ENCODE data around the gene EFNA3.

The EFNA3 gene

DNA sequence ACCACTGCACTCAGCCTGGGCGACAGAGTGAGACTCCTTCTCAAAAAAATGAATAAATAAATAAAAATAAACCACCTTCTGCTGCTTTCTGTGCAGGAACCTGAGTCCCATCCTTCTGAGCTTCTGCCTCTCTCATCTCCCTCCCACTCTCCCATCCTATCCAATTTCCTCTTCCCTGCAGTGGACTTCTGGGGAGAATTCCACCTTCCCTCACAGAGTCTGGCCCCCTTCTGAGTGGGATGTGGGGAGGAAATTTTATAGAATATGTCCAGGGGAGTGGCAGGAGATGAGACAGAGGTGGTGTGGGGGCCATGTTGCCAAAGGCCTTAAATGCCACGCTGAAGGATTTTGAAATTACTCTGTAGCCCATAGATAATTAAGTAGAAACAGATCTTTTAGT lies 43.7 kb downstream of the EFNA3 start:
- H3K36me3 ChIP-seq (ENCODE audit: low read length): no peaks in the 10 kb centered on the region
- no peaks in the 10 kb centered on the region for H3K9me3 ChIP-seq (ENCODE audit: insufficient read depth, low read length)
- H2AFZ ChIP-seq (ENCODE audit: low read depth, low read length, severe bottlenecking): no peak overlapping the region
- TF ChIP-seq EZH2phosphoT487 (conservative IDR thresholded peaks at IDR 0.05; ENCODE audit: low read length) (no peak), CTCF (IDR thresholded peaks at IDR 0.05; ENCODE audit: insufficient read depth, low read length, poor library complexity, severe bottlenecking) (no peak)
- H3K9me2 ChIP-seq (replicated peaks; ENCODE audit: insufficient read depth, low read length): no peaks in the 10 kb centered on the region
- H4K20me1 ChIP-seq (ENCODE audit: low read depth, low read length): no peaks in the 10 kb centered on the region
- H3F3A ChIP-seq (ENCODE audit: insufficient read depth): no peaks in the 10 kb centered on the region
- no peak overlapping the region for H3K9ac ChIP-seq (ENCODE audit: low read length)
- H3K27ac ChIP-seq (ENCODE audit: low read depth, low read length): no peak overlapping the region
- H3K27me3 ChIP-seq (ENCODE audit: low read length): no peaks in the 10 kb centered on the region
- no peak overlapping the region for H3K4me3 ChIP-seq (ENCODE audit: insufficient read depth, low read length, poor library complexity, severe bottlenecking)
- no peak overlapping the region for H3K4me2 ChIP-seq (ENCODE audit: low read depth, low read length, poor library complexity, severe bottlenecking)
- H3K79me2 ChIP-seq (ENCODE audit: insufficient read depth, low read length): no peaks in the 10 kb centered on the region

DNA sequence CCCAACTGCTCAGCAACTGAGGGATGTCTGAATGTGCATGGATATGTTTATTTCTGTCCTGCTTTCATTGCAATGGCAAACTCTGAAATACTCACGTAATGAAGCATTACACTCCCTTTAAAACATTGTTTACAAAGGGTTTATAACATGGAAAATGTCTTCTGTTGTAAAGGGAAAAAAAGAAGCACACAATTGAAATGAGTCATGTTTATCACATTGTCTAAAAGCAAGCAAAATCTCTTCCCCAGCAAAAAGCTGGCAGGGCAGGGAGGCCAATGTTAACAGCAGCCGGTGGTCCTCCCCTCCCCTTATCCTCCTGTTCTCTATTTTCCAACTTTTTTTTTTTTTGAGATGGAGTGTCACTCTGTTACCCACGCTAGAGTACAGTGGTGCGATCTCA lies 45.2 kb downstream of the EFNA3 start:
- TF ChIP-seq EZH2phosphoT487 (conservative IDR thresholded peaks at IDR 0.05; ENCODE audit: low read length) (no peak), CTCF (IDR thresholded peaks at IDR 0.05; ENCODE audit: insufficient read depth, low read length, poor library complexity, severe bottlenecking) (no peak)
- Histone ChIP-seq H3K79me2 (ENCODE audit: insufficient read depth, low read length) (no peaks in the 10 kb centered on the region), H3K27ac (ENCODE audit: low read depth, low read length) (no peak overlapping the region), H3F3A (ENCODE audit: insufficient read depth) (no peaks in the 10 kb centered on the region), H2AFZ (ENCODE audit: low read depth, low read length, severe bottlenecking) (no peak overlapping the region), H3K36me3 (ENCODE audit: low read length) (no peaks in the 10 kb centered on the region), H4K20me1 (ENCODE audit: low read depth, low read length) (no peaks in the 10 kb centered on the region), H3K4me2 (ENCODE audit: low read depth, low read length, poor library complexity, severe bottlenecking) (no peak overlapping the region), H3K9me3 (ENCODE audit: insufficient read depth, low read length) (no peaks in the 10 kb centered on the region), H3K9me2 (replicated peaks; ENCODE audit: insufficient read depth, low read length) (no peaks in the 10 kb centered on the region), H3K9ac (ENCODE audit: low read length) (no peak overlapping the region), H3K4me3 (ENCODE audit: insufficient read depth, low read length, poor library complexity, severe bottlenecking) (no peak overlapping the region), H3K27me3 (ENCODE audit: low read length) (no peaks in the 10 kb centered on the region)

DNA sequence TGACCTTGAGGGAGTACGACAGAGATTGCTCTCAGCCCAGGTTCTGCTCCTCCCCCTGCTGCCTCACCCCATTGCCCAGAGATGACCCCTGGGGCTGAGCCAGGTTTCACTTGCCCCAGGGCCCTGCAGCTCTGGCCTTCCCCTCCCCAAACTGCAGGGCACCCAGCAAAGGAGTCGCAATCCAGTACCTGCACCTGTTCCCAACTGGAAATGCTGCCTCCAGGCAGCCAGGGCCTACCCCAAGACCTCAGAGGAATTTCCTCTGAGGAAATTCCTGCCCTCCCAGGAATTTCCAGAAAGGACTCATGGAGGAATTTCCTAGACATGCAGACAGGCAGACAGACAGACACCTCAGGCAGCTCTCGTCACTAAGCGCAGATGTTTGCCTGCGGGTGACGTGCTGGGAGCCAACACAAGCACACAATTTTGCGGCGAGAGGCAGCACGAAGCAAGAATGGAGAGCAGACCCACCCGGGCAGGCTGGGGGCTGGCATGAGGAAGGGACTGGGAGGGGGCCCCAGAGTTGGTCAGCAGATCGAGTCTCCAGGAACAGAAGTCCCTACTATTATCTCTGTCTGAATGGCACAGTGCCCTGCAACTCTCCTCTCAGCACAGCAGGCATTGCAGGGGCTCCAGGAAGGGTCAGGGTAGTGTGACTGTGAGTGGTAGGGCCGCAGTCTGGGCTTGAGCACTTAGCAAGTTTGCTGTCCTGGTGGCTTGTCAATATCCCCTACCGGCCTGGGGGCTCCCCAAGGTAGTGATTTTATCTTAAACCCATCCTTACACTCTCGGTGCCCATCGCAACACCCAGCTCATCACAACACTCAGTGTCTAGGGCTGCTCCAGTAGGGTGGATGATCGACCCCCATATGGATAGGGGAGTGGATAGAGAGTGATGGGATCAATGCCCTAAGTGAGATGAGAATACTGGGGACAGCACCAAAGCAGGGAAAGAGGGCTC lies 46.1 kb downstream of the EFNA3 start:
- H3K36me3 ChIP-seq (ENCODE audit: low read length): no peaks in the 10 kb centered on the region
- H3F3A ChIP-seq (ENCODE audit: insufficient read depth): no peaks in the 10 kb centered on the region
- no peaks in the 10 kb centered on the region for H4K20me1 ChIP-seq (ENCODE audit: low read depth, low read length)
- H3K9me3 ChIP-seq (ENCODE audit: insufficient read depth, low read length): no peaks in the 10 kb centered on the region
- H3K27me3 ChIP-seq (ENCODE audit: low read length): no peaks in the 10 kb centered on the region
- no peak overlapping the region for H3K4me3 ChIP-seq (ENCODE audit: insufficient read depth, low read length, poor library complexity, severe bottlenecking)
- no peak overlapping the region for H3K9ac ChIP-seq (ENCODE audit: low read length)
- H3K27ac ChIP-seq (ENCODE audit: low read depth, low read length): no peak overlapping the region
- H3K9me2 ChIP-seq (replicated peaks; ENCODE audit: insufficient read depth, low read length): no peaks in the 10 kb centered on the region
- H3K4me2 ChIP-seq (ENCODE audit: low read depth, low read length, poor library complexity, severe bottlenecking): no peak overlapping the region
- no peaks in the 10 kb centered on the region for H3K79me2 ChIP-seq (ENCODE audit: insufficient read depth, low read length)
- no peak overlapping the region for H2AFZ ChIP-seq (ENCODE audit: low read depth, low read length, severe bottlenecking)
- no peak for TF ChIP-seq EZH2phosphoT487 (conservative IDR thresholded peaks at IDR 0.05; ENCODE audit: low read length)
- no peak for TF ChIP-seq CTCF (IDR thresholded peaks at IDR 0.05; ENCODE audit: insufficient read depth, low read length, poor library complexity, severe bottlenecking)

All from SU-DHL-6 (cell line).